ENCODE data around the gene PLCZ1.

DNA sequence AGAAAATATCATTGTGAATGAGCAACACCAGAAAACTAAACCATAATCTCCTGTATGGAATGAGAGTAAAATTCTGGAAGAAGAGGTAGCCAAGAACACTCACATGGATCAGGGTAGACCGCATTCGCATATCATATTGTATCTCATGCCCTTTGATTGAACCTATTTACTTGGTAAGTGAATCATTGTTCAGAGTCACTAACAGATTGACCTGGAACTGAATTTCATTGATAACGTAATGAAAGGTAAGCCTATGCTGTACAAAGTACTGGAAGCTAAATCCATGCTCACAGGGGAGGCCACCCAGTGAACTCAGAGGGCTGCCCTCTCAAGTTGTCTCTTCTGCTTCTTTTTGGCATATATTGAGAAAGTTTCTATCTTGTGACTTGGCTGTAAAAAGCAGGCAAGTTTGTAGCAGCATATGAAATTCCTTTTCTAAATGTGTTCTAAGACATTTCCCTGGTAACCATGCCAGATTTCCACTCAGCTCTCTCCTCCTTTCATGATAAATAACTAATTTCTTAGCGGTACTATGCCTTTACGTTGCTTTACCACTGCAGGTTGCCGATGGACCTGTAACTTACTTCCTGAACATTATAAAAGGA is 91.4 kb downstream of the PLCZ1 start:
- TF ChIP-seq, protein P1, sequence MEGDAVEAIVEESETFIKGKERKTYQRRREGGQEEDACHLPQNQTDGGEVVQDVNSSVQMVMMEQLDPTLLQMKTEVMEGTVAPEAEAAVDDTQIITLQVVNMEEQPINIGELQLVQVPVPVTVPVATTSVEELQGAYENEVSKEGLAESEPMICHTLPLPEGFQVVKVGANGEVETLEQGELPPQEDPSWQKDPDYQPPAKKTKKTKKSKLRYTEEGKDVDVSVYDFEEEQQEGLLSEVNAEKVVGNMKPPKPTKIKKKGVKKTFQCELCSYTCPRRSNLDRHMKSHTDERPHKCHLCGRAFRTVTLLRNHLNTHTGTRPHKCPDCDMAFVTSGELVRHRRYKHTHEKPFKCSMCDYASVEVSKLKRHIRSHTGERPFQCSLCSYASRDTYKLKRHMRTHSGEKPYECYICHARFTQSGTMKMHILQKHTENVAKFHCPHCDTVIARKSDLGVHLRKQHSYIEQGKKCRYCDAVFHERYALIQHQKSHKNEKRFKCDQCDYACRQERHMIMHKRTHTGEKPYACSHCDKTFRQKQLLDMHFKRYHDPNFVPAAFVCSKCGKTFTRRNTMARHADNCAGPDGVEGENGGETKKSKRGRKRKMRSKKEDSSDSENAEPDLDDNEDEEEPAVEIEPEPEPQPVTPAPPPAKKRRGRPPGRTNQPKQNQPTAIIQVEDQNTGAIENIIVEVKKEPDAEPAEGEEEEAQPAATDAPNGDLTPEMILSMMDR (IDR thresholded peaks at IDR 0.05) = no peak
- no peak for TF ChIP-seq ZFX (IDR thresholded peaks at IDR 0.05; ENCODE audit: borderline replicate concordance)

All from 22Rv1 (cell line).